GM18517 (cell line): ENCODE results near the gene LTO1.

Source experiments
- ATAC-seq: cut with Tn5 transposase; IDR thresholded peaks from one replicate; pipeline ENCODE4 v1.9.1; 2021; ENCODE audit warnings: mild to moderate bottlenecking, moderate library complexity; ENCODE audit not compliant: unreplicated experiment

The LTO1 gene

DNA sequence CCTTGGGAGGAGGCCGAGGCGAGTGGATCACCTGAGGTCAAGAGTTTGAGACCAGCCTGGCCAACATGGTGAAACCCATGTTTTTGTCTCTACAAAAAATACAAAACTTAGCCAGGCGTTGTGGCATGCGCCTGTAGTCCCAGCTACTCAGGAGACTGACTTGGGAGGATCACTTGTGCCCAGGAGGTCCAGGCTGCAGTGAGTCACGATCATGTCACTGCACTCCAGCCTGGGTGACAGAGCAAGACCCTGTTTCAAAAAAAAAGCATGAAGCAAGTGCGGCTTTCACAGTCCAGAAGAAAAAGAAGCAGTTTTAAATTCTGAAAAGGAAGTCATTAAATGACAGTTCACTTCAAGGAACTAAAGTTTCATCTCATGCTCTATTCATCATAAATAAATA is 7.1 kb upstream of the LTO1 start:
- no peak for ATAC-seq

GRCh38 chr11:69680688-69681087 is 5.5 kb upstream of the LTO1 start:
- ATAC-seq, result no peak

- ATAC-seq, result no peak
Observed at GRCh38 chr11:69677749-69678148, 2.6 kb upstream of the LTO1 start.

GRCh38 chr11:69674267-69674885 is 777 bp downstream of the LTO1 start:
- ATAC-seq, result no peak

DNA sequence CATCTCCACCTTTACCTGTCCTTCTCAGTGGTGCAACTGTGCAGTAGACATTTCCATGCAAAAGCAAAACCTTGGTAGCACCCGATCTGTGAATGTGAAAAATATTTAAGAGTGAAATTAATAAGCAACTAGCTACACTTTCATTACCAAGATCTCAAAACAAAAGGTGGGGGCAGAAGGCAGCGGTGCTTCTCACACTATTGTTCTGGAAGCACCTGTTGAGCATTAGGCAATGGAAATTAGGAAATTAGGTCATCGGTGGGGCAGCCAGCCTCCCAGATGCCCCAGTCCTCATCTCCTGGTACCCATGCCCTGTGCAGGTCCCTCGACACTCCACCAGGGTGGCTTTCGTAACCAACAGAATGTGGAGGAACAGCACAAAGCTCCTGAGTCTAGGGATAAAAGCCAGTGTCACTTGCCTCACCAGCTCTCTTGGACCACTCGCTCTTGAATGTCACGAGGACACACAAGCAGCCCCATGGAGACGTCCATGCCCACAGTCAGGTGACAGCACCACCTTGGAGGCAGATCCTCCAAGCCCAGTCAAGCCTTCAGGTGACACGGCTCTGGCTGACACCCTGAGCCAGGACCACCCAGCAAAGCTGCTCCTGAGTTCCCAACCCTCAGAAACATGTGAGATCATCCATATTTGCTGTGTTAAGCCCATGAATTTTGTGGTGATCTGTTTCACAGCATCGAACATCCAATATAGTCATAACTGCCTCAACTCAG is 3.3 kb downstream of the LTO1 start:
- no peak for ATAC-seq

GRCh38 chr11:69670158-69670845 is 4.9 kb downstream of the LTO1 start:
- ATAC-seq, result no peak

- no peak for ATAC-seq
Observed at GRCh38 chr11:69669486-69669885, 5.7 kb downstream of the LTO1 start.

DNA sequence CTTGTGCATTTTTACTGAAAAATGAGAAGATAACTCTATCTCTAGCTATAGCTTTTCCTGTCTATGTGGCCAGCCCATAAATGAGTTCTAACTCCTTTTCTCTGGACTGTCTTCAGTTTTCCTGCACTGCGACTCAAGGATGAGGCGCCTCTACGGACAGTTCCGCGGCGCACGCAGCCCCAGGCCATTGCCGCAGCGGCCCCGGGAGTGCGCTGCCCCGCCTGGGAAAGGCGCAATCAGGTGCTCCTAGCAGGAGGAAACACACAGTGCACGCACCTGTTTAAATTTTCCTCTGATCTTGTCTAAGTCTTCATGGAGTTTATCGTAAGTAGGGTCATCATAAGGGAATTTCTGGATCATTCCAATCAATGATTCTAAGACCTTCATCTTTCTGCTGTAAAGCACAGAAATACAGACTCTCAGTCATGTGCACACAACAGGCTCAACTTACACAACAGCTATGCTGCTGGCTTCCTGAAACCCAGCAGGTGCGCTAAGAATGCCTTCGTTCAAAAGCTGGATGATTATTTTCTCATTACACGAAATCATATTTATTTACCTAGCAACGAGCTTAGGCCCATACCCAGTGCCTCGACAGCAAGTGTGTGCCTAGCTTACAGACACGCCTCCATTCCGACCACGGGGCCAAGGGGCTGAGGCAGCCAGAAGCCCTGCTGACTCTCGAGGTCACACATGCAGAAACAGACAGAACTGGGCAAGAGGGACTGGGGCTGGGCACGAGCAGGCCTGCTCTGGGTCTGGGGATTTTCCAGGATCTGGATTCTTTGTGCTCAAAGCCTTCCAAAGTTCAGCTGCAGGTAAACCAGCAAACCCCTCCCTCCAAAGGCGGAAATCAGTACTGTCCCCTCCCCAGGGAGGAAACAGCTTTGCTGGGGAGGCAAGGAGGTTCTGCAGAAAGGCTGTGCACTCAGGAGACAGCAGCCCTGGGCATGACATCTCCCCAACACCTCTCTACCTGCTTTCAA is 7.2 kb downstream of the LTO1 start:
- no peak for ATAC-seq

DNA sequence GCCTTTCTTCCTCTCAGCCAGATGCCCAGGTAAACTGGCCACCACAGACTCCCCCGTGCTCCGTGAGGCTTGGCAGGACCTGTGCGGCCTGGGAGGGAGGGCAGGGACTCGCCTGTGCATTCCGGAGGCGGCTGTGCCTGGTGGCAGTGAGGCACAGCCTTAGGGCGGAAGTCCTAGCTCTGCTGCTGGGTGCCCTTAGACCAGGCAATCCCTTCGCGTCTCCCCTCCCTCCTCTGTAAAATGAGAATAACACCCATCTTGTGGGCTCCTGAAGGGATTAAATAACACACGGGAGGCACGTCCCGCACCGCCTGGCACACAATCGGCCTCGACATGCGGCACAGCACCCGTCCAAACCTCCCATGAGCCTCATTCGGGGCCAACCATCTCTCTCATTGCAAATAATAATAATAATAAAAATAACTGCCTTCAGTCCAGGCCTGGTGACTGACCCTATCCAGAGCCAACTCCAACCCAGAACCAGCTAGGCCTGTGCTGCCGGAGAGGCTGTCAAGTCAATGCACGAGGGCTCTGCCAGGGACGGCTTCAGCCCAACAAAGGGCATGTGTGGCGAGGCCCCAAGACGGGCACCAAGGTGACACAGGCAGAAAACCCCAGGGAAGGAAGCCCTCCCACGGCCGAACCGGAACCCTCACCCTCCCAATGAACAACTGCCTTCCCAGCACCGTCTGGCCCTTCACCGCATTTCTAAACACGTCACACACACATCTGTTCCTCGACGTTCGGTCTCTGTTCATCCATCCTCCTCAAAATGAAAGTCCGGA is 8.2 kb downstream of the LTO1 start:
- no peak for ATAC-seq

DNA sequence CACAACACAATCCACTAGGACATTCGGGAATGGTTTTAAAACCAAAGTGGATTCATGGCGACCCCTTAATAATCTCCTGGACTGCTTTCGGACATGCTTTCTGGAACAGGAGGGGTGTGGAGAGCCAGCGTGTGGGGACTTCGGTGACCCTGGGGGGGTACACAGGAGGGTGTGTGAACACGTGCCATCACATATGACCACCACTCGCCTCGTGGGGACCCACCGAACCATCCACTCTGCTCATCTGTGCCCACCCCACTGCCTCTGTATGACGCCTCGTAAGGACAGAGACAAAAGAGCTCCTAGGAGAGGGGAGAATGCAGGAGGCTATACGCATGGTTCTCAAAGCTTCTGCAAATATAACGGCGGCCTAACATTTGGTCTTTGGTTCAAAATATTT is 8.9 kb downstream of the LTO1 start:
- ATAC-seq, result no peak

GRCh38 chr11:69665669-69666068 is 9.5 kb downstream of the LTO1 start:
- no peak for ATAC-seq

GRCh38 chr11:69664901-69665300 is 10.3 kb downstream of the LTO1 start:
- no peak for ATAC-seq

DNA sequence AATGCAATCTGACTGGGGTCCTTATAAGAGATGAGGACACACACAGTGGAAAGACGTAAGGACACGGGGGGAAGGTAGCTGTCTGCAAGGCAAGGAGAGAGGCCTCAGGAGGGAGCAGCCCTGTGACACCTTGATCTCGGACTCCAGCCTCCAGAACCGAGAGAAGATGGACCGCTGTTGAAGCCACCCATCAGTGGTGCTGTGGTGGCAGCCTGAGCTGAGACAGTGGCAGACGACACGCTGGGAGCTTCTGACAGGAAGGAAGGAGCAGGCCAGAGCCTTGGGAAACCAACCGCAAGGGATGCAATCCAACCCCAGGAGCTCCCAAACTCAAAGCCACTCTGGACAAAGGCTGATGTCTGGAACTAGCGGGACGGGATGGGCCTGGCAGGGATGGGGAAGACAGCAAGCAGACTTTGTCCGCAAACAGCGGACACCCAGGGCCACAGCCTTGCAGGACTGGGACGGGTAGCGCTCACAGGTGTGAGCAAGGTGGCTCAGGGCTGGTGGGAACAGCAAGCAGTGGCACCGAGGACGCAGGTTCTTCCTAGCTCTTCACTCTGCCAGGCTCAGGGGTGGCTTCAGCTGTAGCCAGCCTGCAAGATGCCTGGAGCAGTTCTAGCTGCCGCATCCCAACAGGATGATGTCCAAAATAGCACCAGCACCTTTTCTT is 10.9 kb downstream of the LTO1 start:
- ATAC-seq, result no peak

DNA sequence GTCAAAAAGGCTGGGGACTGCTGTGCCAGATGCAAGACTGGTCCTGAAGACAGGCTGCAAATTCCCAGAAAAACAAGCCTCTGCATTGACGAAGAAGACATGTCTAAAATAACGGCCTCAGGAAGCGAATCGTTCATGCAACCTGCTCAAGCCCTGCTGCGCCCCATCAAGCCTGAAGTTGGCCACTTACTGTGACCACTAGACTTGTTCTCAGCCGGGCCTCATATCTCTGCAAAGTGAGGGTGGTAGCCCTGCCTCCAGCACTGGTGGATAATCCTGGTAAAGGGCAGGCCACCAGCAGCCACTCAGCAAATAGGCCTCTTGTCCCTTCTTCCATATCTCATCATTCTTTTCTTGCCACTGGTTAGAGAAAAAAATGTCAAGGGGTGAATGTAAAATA is 11.8 kb downstream of the LTO1 start:
- no peak for ATAC-seq

GRCh38 chr11:69662806-69663205 is 12.3 kb downstream of the LTO1 start:
- no peak for ATAC-seq

DNA sequence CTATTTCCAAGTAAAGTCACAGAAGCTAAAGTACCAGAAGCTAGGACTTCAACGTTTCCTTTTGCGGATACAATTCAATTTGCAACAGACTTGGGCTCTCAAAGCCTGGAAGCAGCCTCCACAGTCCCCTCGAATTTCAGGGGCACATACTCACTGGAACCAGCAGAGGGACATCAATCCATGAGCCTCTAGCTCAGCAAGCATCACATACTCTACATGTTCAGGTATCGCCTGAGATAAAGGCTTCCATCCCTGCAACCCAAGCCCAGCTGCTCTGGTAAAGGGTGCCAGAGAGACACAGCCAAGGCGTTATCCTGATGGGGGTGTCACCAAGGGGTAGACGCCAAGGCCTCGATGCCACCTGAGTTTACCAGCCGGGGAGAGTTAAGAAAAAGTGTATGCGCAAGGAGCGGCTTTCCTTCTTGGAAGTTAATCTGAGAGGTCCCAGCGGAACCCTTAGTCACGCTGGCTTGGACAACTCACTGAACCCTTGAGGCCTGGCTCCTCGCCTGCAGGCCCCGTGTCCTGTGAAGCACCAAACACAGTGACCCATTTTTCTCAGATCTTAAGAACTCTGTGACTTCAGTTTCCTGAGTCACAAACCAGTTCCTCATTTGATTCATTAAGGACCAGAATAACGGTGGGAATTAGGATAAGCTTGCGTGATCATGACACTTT is 13.0 kb downstream of the LTO1 start:
- no peak for ATAC-seq

- no peak for ATAC-seq
Observed at GRCh38 chr11:69661413-69661715, 13.8 kb downstream of the LTO1 start.

DNA sequence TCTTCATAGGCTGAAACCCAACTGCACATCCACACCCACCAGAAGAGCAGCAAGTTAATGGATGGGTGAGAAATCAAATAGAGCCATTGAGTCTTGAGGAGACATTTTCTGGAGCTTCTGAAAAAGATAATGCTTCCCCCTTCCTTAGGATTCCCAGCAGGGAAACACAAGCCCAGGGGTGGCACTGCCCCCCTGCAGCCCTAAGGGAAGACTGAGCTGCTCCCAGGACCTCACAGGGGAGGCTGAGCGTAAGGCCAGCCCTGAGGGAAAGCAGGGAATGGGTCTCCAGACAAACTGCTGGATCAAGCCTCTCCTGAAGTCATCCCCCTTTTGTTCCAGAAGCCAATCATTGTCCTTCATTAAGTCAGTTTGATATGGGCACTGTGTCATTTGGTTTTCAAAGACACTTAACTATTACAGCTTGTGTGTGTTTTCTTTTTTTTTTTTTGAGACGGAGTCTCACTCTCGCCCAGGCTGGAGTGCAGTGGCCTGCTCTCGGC is 15.1 kb downstream of the LTO1 start:
- no peak for ATAC-seq

GRCh38 chr11:69659591-69659990 is 15.6 kb downstream of the LTO1 start:
- no peak for ATAC-seq
